GM12891 (cell line): ENCODE measurements around the gene FBN2.

Source experiments
- POLR2A ChIP-seq: IDR thresholded peaks from 2 replicates; pipeline ENCODE4 v1.6.1; 2011; ENCODE audit warnings: low read depth, low read length, control low read depth
- POLR2AphosphoS5 ChIP-seq: IDR thresholded peaks from 2 replicates; pipeline ENCODE4 v1.6.1; 2011; ENCODE audit warnings: low read depth, low read length, control low read depth
- TAF1 ChIP-seq: IDR thresholded peaks from 2 replicates; pipeline ENCODE4 v1.6.1; 2011; ENCODE audit warnings: low read depth, low read length, control low read depth

DNA sequence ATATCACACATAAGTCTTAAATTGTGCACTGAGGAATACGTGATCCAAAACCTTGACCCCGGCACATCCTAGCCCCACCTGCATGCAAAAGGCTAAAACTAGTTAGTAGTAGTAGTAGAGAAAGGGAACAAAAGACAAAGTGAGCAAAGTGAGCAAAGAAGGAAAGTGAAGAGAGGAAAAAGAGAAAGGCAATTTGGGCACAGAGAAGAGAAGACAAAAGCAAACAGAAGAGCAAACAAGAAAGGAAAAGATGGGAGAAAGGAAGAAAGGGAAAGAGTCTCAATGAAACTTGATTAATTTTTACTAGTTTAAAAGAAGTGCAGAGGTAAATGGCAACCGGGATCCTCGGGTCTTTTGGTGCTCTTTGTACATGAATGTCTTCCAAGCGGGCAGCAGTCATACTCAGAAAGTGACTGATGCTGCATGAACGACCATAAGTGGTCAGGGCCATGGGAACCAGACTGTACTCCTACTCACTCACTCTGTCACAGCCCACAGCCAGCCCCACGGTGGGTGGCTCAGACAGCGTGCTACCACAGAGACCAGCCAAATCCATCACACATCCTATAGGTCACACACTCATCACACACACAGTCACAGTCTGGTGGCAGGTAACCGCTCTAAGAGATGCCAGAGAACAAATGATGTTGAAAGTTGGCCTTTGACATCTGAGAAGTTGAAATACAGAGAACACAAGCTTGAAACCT lies 203.9 kb downstream of the FBN2 start:
- TF ChIP-seq POLR2AphosphoS5, result no peak
- TF ChIP-seq TAF1, result no peak
- no peak for TF ChIP-seq POLR2A
